Endothelial cell of umbilical vein (primary cell): ENCODE data around the gene MYO9A. TPM values are rescaled to one million over a fixed set of nuclear protein-coding genes. Genes with fewer than 3 reads are reported as not detected.

ENCODE experiments used
- BruUV-seq: library from RNA; stranded (reverse); fragments of 400-500 nt; replicated peaks from 2 replicates; lab custom pipeline; 2021; lab: Mats Ljungman, UMichigan
- CTCF ChIA-PET: fragments of 300-600, 350-600 bp; sonication (Branson Sonifier 250); formaldehyde crosslinking; loops from one replicate; lab custom pipeline; 2021; ENCODE audit warnings: antibody characterized with exemption, inconsistent platforms; lab: Charles Lee
- POLR2A ChIA-PET: fragments of 300-600, 350-600 bp; sonication (Branson Sonifier 250); formaldehyde crosslinking; loops from one replicate; lab custom pipeline; 2021; ENCODE audit warnings: antibody characterized with exemption, inconsistent platforms; lab: Charles Lee
- DNase-seq: peaks from one replicate; pipeline ENCODE4 v3.0.0-alpha.2; 2011; ENCODE audit warnings: low read depth, low spot score
- FAIRE-seq: peaks from 2 replicates; lab custom pipeline; 2011; peaks lifted over from hg19 to GRCh38; lab: Jason Lieb, UNC
- H2AFZ ChIP-seq: 2 replicates; pipeline ENCODE4 v1.6.0; 2012; ENCODE audit warnings: low read depth, low read length, control low read depth, inconsistent platforms
- H3K27ac ChIP-seq: 2 replicates; pipeline ENCODE4 v1.5.1; 2011; ENCODE audit warnings: low read depth, mild to moderate bottlenecking, control low read depth, low read length, moderate library complexity; ENCODE audit not compliant: insufficient read depth
- H3K27me3 ChIP-seq, 2 experiments: 2 replicates each; pipeline versions ENCODE4 v1.6.0 to v1.6.1; 2011; ENCODE audit warnings: low read length in 2 of 2, mixed read lengths in 1 of 2; ENCODE audit not compliant: control insufficient read depth in 2 of 2, insufficient read depth in 2 of 2
- H3K36me3 ChIP-seq, 2 experiments: 2 replicates in 1 of 2; 3 replicates in 1 of 2; pipeline ENCODE4 v1.5.1; 2011; ENCODE audit warnings: low read length in 2 of 2, mild to moderate bottlenecking in 1 of 2, moderate library complexity in 1 of 2; ENCODE audit not compliant: control insufficient read depth in 2 of 2, insufficient read depth in 2 of 2; ENCODE audit errors: extremely low read depth in 1 of 2
- H3K4me1 ChIP-seq: 3 replicates; pipeline ENCODE4 v1.5.1; 2011; ENCODE audit warnings: mild to moderate bottlenecking, low read length; ENCODE audit not compliant: control insufficient read depth, insufficient read depth; ENCODE audit errors: extremely low read depth
- H3K4me2 ChIP-seq: 2 replicates; pipeline ENCODE4 v1.6.1; 2011; ENCODE audit warnings: low read length, control low read depth, mixed read lengths; ENCODE audit not compliant: insufficient read depth
- H3K4me3 ChIP-seq, 3 experiments: fragments of 200-600 bp in 1 of 3; sonication (generic), shearing (Covaris generic) in 1 of 3; replicated peaks in 1 of 3; 2 replicates each; pipeline ENCODE4 v1.5.1; 2011 to 2016; ENCODE audit warnings: control low read depth in 3 of 3, low read length in 3 of 3, mild to moderate bottlenecking in 2 of 3, inconsistent platforms in 1 of 3, low read depth in 1 of 3, moderate library complexity in 1 of 3; ENCODE audit not compliant: insufficient read depth in 1 of 3
- H3K79me2 ChIP-seq: 2 replicates; pipeline ENCODE4 v1.6.0; 2012; ENCODE audit warnings: low read length, inconsistent platforms; ENCODE audit not compliant: control insufficient read depth, insufficient read depth
- H3K9ac ChIP-seq: replicated peaks from 2 replicates; pipeline ENCODE3; 2011; ENCODE audit warnings: low read length, control low read depth; ENCODE audit not compliant: insufficient read depth; ENCODE audit errors: extremely low read depth
- H3K9me1 ChIP-seq: replicated peaks from 3 replicates; pipeline ENCODE4 v1.6.0; 2011; ENCODE audit warnings: mild to moderate bottlenecking, low read length; ENCODE audit not compliant: control insufficient read depth, insufficient read depth; ENCODE audit errors: extremely low read depth
- H3K9me3 ChIP-seq: replicated peaks from 2 replicates; pipeline ENCODE4 v1.5.1; 2012; ENCODE audit warnings: low read length, inconsistent platforms; ENCODE audit not compliant: control insufficient read depth, insufficient read depth
- H4K20me1 ChIP-seq: replicated peaks from 2 replicates; pipeline ENCODE3; 2011; ENCODE audit warnings: mild to moderate bottlenecking, low read length; ENCODE audit not compliant: control insufficient read depth, insufficient read depth; ENCODE audit errors: extremely low read depth
- EZH2 ChIP-seq: IDR thresholded peaks from 2 replicates; pipeline ENCODE4 v1.6.1; 2012; ENCODE audit warnings: borderline replicate concordance, low read depth, mild to moderate bottlenecking, moderate library complexity, low read length, inconsistent platforms; ENCODE audit not compliant: severe bottlenecking
- FOS ChIP-seq: IDR thresholded peaks from 2 replicates; pipeline ENCODE4 v1.6.1; 2011; ENCODE audit warnings: mild to moderate bottlenecking, low read length, moderate library complexity, borderline replicate concordance; ENCODE audit not compliant: insufficient read depth
- GATA2 ChIP-seq: IDR thresholded peaks from 2 replicates; pipeline ENCODE4 v1.7.0; 2011; ENCODE audit warnings: low read depth, mild to moderate bottlenecking, moderate library complexity, mixed read lengths, low read length; ENCODE audit not compliant: insufficient read length, insufficient read depth
- JUN ChIP-seq: IDR thresholded peaks from 2 replicates; pipeline ENCODE4 v1.6.1; 2011; ENCODE audit warnings: borderline replicate concordance, low read depth; ENCODE audit not compliant: insufficient read length, insufficient read depth
- MYC ChIP-seq: IDR thresholded peaks from one replicate; pipeline ENCODE4 v1.6.1; 2011; ENCODE audit warnings: mild to moderate bottlenecking, low read depth, low read length
- POLR2A ChIP-seq: IDR thresholded peaks from 2 replicates; pipeline ENCODE4 v1.6.1; 2012; ENCODE audit warnings: low read depth, mild to moderate bottlenecking, control low read depth, low read length
- POLR2AphosphoS5 ChIP-seq: IDR thresholded peaks from 2 replicates; pipeline ENCODE4 v1.6.1; 2012; ENCODE audit warnings: low read depth, mild to moderate bottlenecking, control low read depth, low read length, moderate library complexity; ENCODE audit not compliant: insufficient read depth
- dilution Hi-C: fragments of 300-500 bp; cut with MboI; formaldehyde crosslinking; loops from one replicate; pipeline ENCODE4 v1.15.0; 2019; ENCODE audit warnings: low sequenced_read_pairs; ENCODE audit not compliant: extremely low pct_ligation_motif_present
- intact Hi-C: fragments of 100-400 bp; cut with micrococcal nuclease; formaldehyde crosslinking; loops from one replicate; pipeline ENCODE4 v1.10.0; 2022
- polyA plus RNA-seq, 4 experiments: library from polyadenylated mRNA; depleted of rRNA in 3 of 4; stranded (reverse) in 3 of 4; unstranded in 1 of 4; fragments of >200 nt; gene quantifications; 2 replicates each; pipeline versions ENCODE4 v1.2.1 to v1.2.3, GENCODE V29; 2011 to 2012; ENCODE audit warnings: missing spikeins in 1 of 4
- total RNA-seq: library from RNA; stranded (reverse); gene quantifications from 2 replicates; pipeline ENCODE4 v1.2.3, GENCODE V29; 2021
- TF ChIP-seq, protein P1 (sequence below): IDR thresholded peaks from 2 replicates; pipeline ENCODE4 v1.6.1; 2011; ENCODE audit not compliant: insufficient read depth, insufficient read length
- TF ChIP-seq, protein P2 (sequence below), 2 donors: IDR thresholded peaks; 1 replicate in 1 of 2; 2 replicates in 1 of 2; pipeline ENCODE4 v1.5.1; 2011; ENCODE audit warnings: low read length in 2 of 2, mild to moderate bottlenecking in 2 of 2, moderate library complexity in 2 of 2, control low read depth in 1 of 2, inconsistent platforms in 1 of 2, low read depth in 1 of 2; ENCODE audit not compliant: insufficient read depth in 1 of 2; ENCODE audit errors: extremely low read depth in 1 of 2

Gene MYO9A
- total and polyA plus RNA-seq, 2 donors (not counting 3 experiments of a cell fraction or from before 2014, with no cell fraction given) = 6.4 to 30.3 TPM

DNA sequence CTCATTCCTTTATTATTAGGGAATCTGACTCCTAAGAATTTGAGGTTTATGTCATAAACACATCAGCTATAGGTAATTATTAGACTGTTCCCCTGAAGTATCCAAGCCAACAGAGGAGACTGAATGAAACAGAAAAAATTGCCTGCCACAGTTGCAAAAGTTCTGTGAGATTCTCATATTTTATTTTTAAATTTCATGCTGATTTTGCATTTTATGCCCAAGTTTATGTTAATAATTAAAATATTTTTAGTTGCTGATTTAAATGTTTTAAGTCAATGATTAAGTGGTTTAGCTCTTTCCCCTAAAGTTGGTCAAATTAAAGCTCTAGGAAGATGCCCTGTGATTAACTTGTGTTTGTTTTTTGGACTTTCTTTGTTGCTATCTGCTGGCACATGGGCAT is 10.4 kb upstream of the MYO9A start:
- no peak for FAIRE-seq
- ChIA-PET CTCF (interaction anchor here (1.1 to 2.9 kb wide), 2 partner anchors 28 to 302 kb away, joined by 3 to 10 read pairs; no protein-coding TSS in a partner anchor), POLR2A (no interaction called here)

DNA sequence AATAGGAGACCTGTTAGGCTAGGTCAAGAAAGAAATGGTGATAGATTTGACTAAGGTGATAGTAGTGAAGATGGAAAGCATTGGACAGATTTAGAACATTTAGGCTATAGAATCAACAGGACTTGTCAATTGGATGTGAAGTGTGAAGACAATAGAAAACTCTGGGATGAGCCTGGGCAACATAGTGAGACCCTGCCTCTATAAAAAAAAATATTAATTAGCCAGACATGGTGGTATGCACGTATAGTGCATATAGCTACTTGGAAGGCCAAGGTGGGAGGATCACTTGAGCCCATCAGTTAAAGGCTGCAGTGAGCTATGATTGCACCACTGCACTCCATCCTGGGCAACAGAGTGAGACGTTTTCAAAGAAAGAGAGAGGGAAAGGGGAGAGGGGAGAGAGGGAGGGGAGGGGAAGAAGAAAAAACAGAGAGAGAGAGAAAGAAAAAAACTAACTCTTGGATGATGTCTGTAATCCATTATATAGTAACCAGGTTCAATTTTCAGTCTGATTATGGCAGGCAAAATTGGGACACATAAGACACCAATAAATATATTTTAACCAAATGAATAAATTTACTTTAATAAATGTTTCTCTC is 9.9 kb upstream of the MYO9A start:
- Histone ChIP-seq H3K36me3 (no peaks in the 10 kb centered on the region), H4K20me1 (no peaks in the 10 kb centered on the region), H3K9me3 (no peaks in the 10 kb centered on the region), H3K27ac (no peak overlapping the region), H3K27me3 (no peaks in the 10 kb centered on the region), H3K9me1 (no peaks in the 10 kb centered on the region), H3K79me2 (no peaks in the 10 kb centered on the region), H3K4me1 (peaks cover 3% of the 10 kb centered on the region), H2AFZ (no peak overlapping the region), H3K4me2 (no peak overlapping the region), H3K9ac (no peak overlapping the region), H3K4me3 (no peak overlapping the region)
- CTCF ChIA-PET = interaction anchor here (0.8 to 2.9 kb wide), 4 partner anchors 26 to 383 kb away, joined by 3 to 10 read pairs (median 3); no protein-coding TSS in a partner anchor
- FAIRE-seq (no peak), DNase-seq (no peak)
- BruUV-seq = no TSS peak
- dilution Hi-C loops = no loop called here
- POLR2A ChIA-PET = no interaction called here
- TF ChIP-seq FOS (no peak), POLR2A (no peak), EZH2 (no peak), MYC (no peak), JUN (no peak), POLR2AphosphoS5 (no peak), GATA2 (no peak)
- TF ChIP-seq, protein P1, sequence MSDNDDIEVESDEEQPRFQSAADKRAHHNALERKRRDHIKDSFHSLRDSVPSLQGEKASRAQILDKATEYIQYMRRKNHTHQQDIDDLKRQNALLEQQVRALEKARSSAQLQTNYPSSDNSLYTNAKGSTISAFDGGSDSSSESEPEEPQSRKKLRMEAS = no peak
- TF ChIP-seq, protein P2, sequence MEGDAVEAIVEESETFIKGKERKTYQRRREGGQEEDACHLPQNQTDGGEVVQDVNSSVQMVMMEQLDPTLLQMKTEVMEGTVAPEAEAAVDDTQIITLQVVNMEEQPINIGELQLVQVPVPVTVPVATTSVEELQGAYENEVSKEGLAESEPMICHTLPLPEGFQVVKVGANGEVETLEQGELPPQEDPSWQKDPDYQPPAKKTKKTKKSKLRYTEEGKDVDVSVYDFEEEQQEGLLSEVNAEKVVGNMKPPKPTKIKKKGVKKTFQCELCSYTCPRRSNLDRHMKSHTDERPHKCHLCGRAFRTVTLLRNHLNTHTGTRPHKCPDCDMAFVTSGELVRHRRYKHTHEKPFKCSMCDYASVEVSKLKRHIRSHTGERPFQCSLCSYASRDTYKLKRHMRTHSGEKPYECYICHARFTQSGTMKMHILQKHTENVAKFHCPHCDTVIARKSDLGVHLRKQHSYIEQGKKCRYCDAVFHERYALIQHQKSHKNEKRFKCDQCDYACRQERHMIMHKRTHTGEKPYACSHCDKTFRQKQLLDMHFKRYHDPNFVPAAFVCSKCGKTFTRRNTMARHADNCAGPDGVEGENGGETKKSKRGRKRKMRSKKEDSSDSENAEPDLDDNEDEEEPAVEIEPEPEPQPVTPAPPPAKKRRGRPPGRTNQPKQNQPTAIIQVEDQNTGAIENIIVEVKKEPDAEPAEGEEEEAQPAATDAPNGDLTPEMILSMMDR (IDR thresholded peaks at IDR 0.05; ENCODE audit: extremely low read depth in 1 of 2, insufficient read depth in 1 of 2, low read depth in 1 of 2, low read length in 2 of 2) = no peak
- intact Hi-C loops = no loop called here

More for the DNA sequence above, 10.4 kb upstream of the MYO9A start:
- intact Hi-C loops = no loop called here
- no peaks in the 10 kb centered on the region for H3K27me3 ChIP-seq
- H3K4me1 ChIP-seq = peaks cover 3% of the 10 kb centered on the region
- DNase-seq = no peak
- H2AFZ ChIP-seq = no peak overlapping the region
- H3K4me3 ChIP-seq = no peak overlapping the region
- H4K20me1 ChIP-seq = no peaks in the 10 kb centered on the region
- BruUV-seq = no TSS peak
- H3K9ac ChIP-seq = no peak overlapping the region
- dilution Hi-C loops = no loop called here
- no peaks in the 10 kb centered on the region for H3K9me3 ChIP-seq
- H3K36me3 ChIP-seq = no peaks in the 10 kb centered on the region
- no peaks in the 10 kb centered on the region for H3K9me1 ChIP-seq
- H3K4me2 ChIP-seq = no peak overlapping the region
- no peak overlapping the region for H3K27ac ChIP-seq
- no peaks in the 10 kb centered on the region for H3K79me2 ChIP-seq
- TF ChIP-seq, protein P1 = no peak
- TF ChIP-seq FOS = no peak
- TF ChIP-seq MYC = no peak
- TF ChIP-seq JUN = no peak
- no peak for TF ChIP-seq POLR2A
- no peak for TF ChIP-seq GATA2
